IMR-90 (cell line): ENCODE results near the gene NPBWR2. TPM values are rescaled to one million over a fixed set of nuclear protein-coding genes. Genes with fewer than 3 reads are reported as not detected.

Source experiments
- ATAC-seq: fragments of 200-7000 bp; cut with Tn5 transposase; 2 replicates; pipeline ENCODE4 v1.9.1; 2020; ENCODE audit warnings: low read depth, mild to moderate bottlenecking, moderate library complexity
- BruUV-seq: library from RNA; stranded (reverse); fragments of 400-500 nt; replicated peaks from 2 replicates; lab custom pipeline; 2021; lab: Mats Ljungman, UMichigan
- CTCF ChIA-PET: fragments of 300-600 bp; formaldehyde crosslinking; extraction: SDS; loops from one replicate; lab custom pipeline; 2021; ENCODE audit warnings: antibody characterized with exemption; lab: Yijun Ruan, JAX
- POLR2A ChIA-PET: fragments of 300-600 bp; sonication (Branson Sonifier 250); formaldehyde crosslinking; loops from one replicate; lab custom pipeline; 2022; ENCODE audit warnings: antibody characterized with exemption; ENCODE audit not compliant: unreplicated experiment; lab: Charles Lee
- DNase-seq: peaks from one replicate; pipeline ENCODE4 v3.0.0; 2013
- H2AFZ ChIP-seq: replicated peaks from 2 replicates; pipeline ENCODE3; 2013; ENCODE audit warnings: low read length, mild to moderate bottlenecking; ENCODE audit not compliant: poor library complexity
- H2AK5ac ChIP-seq: 2 replicates; pipeline ENCODE4 v1.6.1; 2013; ENCODE audit warnings: low read depth, low read length, inconsistent platforms
- H2AK9ac ChIP-seq: replicated peaks from 2 replicates; pipeline ENCODE3; 2013; ENCODE audit warnings: mild to moderate bottlenecking, low read depth, low read length, moderate library complexity; ENCODE audit not compliant: poor library complexity
- H2BK120ac ChIP-seq: 2 replicates; pipeline ENCODE4 v1.6.1; 2013; ENCODE audit warnings: low read depth, low read length, inconsistent platforms
- H2BK15ac ChIP-seq: 3 replicates; pipeline ENCODE4 v1.6.1; 2013; ENCODE audit warnings: low read depth, low read length, inconsistent platforms
- H2BK20ac ChIP-seq: 2 replicates; pipeline ENCODE4 v1.6.1; 2013; ENCODE audit warnings: low read depth, mild to moderate bottlenecking, inconsistent platforms, low read length, moderate library complexity
- H2BK5ac ChIP-seq: 2 replicates; pipeline ENCODE4 v1.6.1; 2013; ENCODE audit warnings: mild to moderate bottlenecking, low read depth, low read length, inconsistent platforms; ENCODE audit not compliant: poor library complexity, severe bottlenecking
- H3K14ac ChIP-seq: replicated peaks from 2 replicates; pipeline ENCODE4 v1.6.1; 2013; ENCODE audit warnings: low read depth, low read length, inconsistent platforms
- H3K18ac ChIP-seq: 2 replicates; pipeline ENCODE4 v1.6.1; 2013; ENCODE audit warnings: low read depth, low read length, control low read depth
- H3K23ac ChIP-seq: 2 replicates; pipeline ENCODE4 v1.6.1; 2013; ENCODE audit warnings: low read depth, low read length, inconsistent platforms
- H3K27ac ChIP-seq: 2 replicates; pipeline ENCODE4 v1.5.1; 2013; ENCODE audit warnings: mild to moderate bottlenecking, control low read depth, low read length; ENCODE audit not compliant: insufficient read depth
- H3K27me3 ChIP-seq: 2 replicates; pipeline ENCODE4 v1.6.1; 2013; ENCODE audit warnings: low read length; ENCODE audit not compliant: control insufficient read depth, insufficient read depth
- H3K36me3 ChIP-seq: 2 replicates; pipeline ENCODE4 v1.6.1; 2013; ENCODE audit warnings: low read length, mixed read lengths; ENCODE audit not compliant: control insufficient read depth, insufficient read depth
- H3K4ac ChIP-seq: 2 replicates; pipeline ENCODE4 v1.6.1; 2013; ENCODE audit warnings: low read depth, low read length, inconsistent platforms
- H3K4me1 ChIP-seq: 2 replicates; pipeline ENCODE4 v1.6.1; 2013; ENCODE audit warnings: low read length, mixed read lengths; ENCODE audit not compliant: control insufficient read depth, insufficient read depth
- H3K4me2 ChIP-seq: 2 replicates; pipeline ENCODE4 v1.6.1; 2013; ENCODE audit warnings: low read depth, mild to moderate bottlenecking, control low read depth, low read length, moderate library complexity
- H3K4me3 ChIP-seq: 2 replicates; pipeline ENCODE4 v1.5.1; 2013; ENCODE audit warnings: low read depth, mild to moderate bottlenecking, control low read depth, low read length, moderate library complexity; ENCODE audit not compliant: insufficient read depth
- H3K56ac ChIP-seq: 2 replicates; pipeline ENCODE4 v1.6.1; 2013; ENCODE audit warnings: low read length, inconsistent platforms; ENCODE audit not compliant: insufficient read depth; ENCODE audit errors: extremely low read depth
- H3K79me1 ChIP-seq, 2 experiments: 2 replicates each; pipeline ENCODE4 v1.6.1; 2013; ENCODE audit warnings: low read length in 2 of 2, inconsistent platforms in 1 of 2, low read depth in 1 of 2
- H3K9ac ChIP-seq: 2 replicates; pipeline ENCODE4 v1.6.1; 2013; ENCODE audit warnings: low read depth, low read length, control low read depth
- H3K9me1 ChIP-seq: 2 replicates; pipeline ENCODE4 v1.6.1; 2013; ENCODE audit warnings: low read length, inconsistent platforms; ENCODE audit not compliant: insufficient read depth
- H3K9me3 ChIP-seq: 2 replicates; pipeline ENCODE4 v1.6.1; 2013; ENCODE audit warnings: low read length; ENCODE audit not compliant: control insufficient read depth, insufficient read depth
- H4K20me1 ChIP-seq: 2 replicates; pipeline ENCODE4 v1.6.1; 2013; ENCODE audit warnings: low read length, inconsistent platforms; ENCODE audit not compliant: insufficient read depth
- H4K5ac ChIP-seq: 2 replicates; pipeline ENCODE4 v1.6.1; 2013; ENCODE audit warnings: mild to moderate bottlenecking, low read depth, low read length, control low read depth
- H4K8ac ChIP-seq, 2 experiments: 2 replicates each; pipeline ENCODE4 v1.6.1; 2013; ENCODE audit warnings: low read depth in 2 of 2, low read length in 2 of 2, control low read depth in 1 of 2, inconsistent platforms in 1 of 2
- H4K91ac ChIP-seq: 2 replicates; pipeline ENCODE4 v1.6.1; 2013; ENCODE audit warnings: low read depth, low read length, inconsistent platforms; ENCODE audit not compliant: insufficient read depth
- CHD1 ChIP-seq: IDR thresholded peaks from 2 replicates; pipeline ENCODE4 v1.6.1; 2012; ENCODE audit warnings: low read depth, low read length, improper control_type of control experiment
- FOS ChIP-seq: fragments of 150-350 bp; IDR thresholded peaks from 2 replicates; pipeline ENCODE4 v1.6.1; 2016; ENCODE audit warnings: low read depth, low read length
- MAZ ChIP-seq: IDR thresholded peaks from 2 replicates; pipeline ENCODE4 v1.6.1; 2012; ENCODE audit warnings: low read depth, mild to moderate bottlenecking, low read length, improper control_type of control experiment, moderate library complexity, borderline replicate concordance
- POLR2A ChIP-seq: IDR thresholded peaks from 2 replicates; pipeline ENCODE4 v1.6.1; 2012; ENCODE audit warnings: mild to moderate bottlenecking, low read depth, low read length
- RAD21 ChIP-seq: IDR thresholded peaks from 2 replicates; pipeline ENCODE4 v1.6.1; 2012; ENCODE audit warnings: low read length, improper control_type of control experiment
- RFX5 ChIP-seq: IDR thresholded peaks from 2 replicates; pipeline ENCODE4 v1.8.0; 2012; ENCODE audit warnings: low read depth, mild to moderate bottlenecking, low read length, moderate library complexity
- whole genome bisulfite sequencing, 2 experiments: methylation state at CpG; one replicate each; pipeline versions ENCODE4 v1.1.5 to v1.1.7; 2013; ENCODE audit warnings: missing lambda C conversion rate in 2 of 2; ENCODE audit not compliant: insufficient read length in 1 of 2; ENCODE audit errors: extremely low coverage in 2 of 2; 5-methylcytosine and 5-hydroxymethylcytosine counted together
- dilution Hi-C: fragments of 300-500 bp; cut with HindIII; formaldehyde crosslinking; loops from one replicate; pipeline ENCODE4 v1.14.3; 2018; ENCODE audit warnings: low sequenced_read_pairs; ENCODE audit not compliant: unreplicated experiment
- in situ Hi-C: fragments of 300-500 bp; cut with MboI; formaldehyde crosslinking; loops from 3 replicates; pipeline ENCODE4 v1.14.3; 2019; ENCODE audit warnings: low sequenced_read_pairs, inconsistent platforms, mixed read lengths
- intact Hi-C: fragments of 100-400 bp; cut with micrococcal nuclease; formaldehyde crosslinking; loops from 2 replicates; pipeline ENCODE4 v1.10.0; 2022
- polyA plus RNA-seq, 3 experiments: library from polyadenylated mRNA; depleted of rRNA; stranded (reverse); fragments of >200 nt; gene quantifications; 2 replicates each; pipeline ENCODE4 v1.2.3, GENCODE V29; 2012; ENCODE audit warnings: low replicate concordance in 1 of 3
- total RNA-seq: library from RNA; depleted of rRNA; stranded (reverse); fragments of >200 nt; gene quantifications from 2 replicates; pipeline ENCODE4 v1.2.3, GENCODE V29; 2012
- TF ChIP-seq, protein P1 (sequence below): conservative IDR thresholded peaks from 2 replicates; pipeline ENCODE4 v1.5.1; 2012; ENCODE audit warnings: mild to moderate bottlenecking, low read depth, low read length, improper control_type of control experiment
- TF ChIP-seq, protein P2 (sequence below): fragments of 150-350 bp; IDR thresholded peaks from 2 replicates; pipeline ENCODE4 v1.6.1; 2016; ENCODE audit warnings: low read depth, mild to moderate bottlenecking, low read length, moderate library complexity, borderline replicate concordance

The NPBWR2 gene
- total and polyA plus RNA-seq, 2 of the 4 experiments (the other 2 are of a cell fraction), result not detected

DNA sequence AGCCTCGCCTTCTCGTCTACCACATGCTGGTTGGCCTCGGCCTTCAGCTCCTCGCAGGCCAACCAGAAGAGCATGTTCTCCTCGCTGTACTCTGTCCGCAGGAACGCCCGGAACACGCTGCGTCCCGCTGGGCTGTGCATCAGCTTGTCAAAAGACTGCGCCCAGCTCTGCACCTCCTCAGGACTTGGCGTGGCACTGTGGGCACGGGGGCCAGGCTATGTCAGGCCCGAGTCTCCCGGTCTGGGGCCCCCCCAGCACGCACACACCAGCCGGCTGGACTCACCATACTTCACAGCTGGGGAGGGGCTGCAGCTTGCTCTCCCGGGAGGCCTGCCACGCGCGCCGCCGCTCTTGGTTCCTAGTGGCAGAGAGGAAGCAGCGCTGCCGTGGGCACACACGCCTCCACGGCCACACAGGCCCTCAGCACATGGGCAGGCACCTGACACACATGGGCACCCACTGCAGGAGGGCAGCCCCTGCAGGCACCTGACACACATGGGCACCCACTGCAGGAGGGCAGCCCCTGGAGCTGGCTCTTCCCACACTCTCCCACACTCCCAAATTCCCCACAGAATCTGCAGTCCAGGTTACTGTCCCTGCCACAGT, 33.1 kb downstream of the NPBWR2 start:
- no peak overlapping the region for H4K8ac ChIP-seq
- ChIA-PET CTCF (interaction anchor here (0.6 kb wide), 1 partner anchor 64 kb away, joined by 3 read pairs; no protein-coding TSS in a partner anchor), POLR2A (interaction anchor here (0.8 kb wide), 1 partner anchor 11 kb away, joined by 3 read pairs; the partner anchor contains the start of gene TCEA2)
- no peak overlapping the region for H3K18ac ChIP-seq
- peak overlapping the region; percentile 65 for H2AK9ac ChIP-seq
- no peaks in the 10 kb centered on the region for H3K27me3 ChIP-seq
- no peak overlapping the region for H4K91ac ChIP-seq
- H3K4me2 ChIP-seq, result no peak overlapping the region
- peak overlapping the region; percentile 14 for H2AFZ ChIP-seq
- no peaks in the 10 kb centered on the region for H3K9me3 ChIP-seq
- TF ChIP-seq, protein P1, sequence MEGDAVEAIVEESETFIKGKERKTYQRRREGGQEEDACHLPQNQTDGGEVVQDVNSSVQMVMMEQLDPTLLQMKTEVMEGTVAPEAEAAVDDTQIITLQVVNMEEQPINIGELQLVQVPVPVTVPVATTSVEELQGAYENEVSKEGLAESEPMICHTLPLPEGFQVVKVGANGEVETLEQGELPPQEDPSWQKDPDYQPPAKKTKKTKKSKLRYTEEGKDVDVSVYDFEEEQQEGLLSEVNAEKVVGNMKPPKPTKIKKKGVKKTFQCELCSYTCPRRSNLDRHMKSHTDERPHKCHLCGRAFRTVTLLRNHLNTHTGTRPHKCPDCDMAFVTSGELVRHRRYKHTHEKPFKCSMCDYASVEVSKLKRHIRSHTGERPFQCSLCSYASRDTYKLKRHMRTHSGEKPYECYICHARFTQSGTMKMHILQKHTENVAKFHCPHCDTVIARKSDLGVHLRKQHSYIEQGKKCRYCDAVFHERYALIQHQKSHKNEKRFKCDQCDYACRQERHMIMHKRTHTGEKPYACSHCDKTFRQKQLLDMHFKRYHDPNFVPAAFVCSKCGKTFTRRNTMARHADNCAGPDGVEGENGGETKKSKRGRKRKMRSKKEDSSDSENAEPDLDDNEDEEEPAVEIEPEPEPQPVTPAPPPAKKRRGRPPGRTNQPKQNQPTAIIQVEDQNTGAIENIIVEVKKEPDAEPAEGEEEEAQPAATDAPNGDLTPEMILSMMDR, result no peak
- no peak for TF ChIP-seq FOS
- TF ChIP-seq RFX5, result no peak
- TF ChIP-seq CHD1, result no peak
- TF ChIP-seq RAD21, result no peak
- TF ChIP-seq MAZ, result no peak
- no peak for TF ChIP-seq POLR2A
- TF ChIP-seq, protein P2, sequence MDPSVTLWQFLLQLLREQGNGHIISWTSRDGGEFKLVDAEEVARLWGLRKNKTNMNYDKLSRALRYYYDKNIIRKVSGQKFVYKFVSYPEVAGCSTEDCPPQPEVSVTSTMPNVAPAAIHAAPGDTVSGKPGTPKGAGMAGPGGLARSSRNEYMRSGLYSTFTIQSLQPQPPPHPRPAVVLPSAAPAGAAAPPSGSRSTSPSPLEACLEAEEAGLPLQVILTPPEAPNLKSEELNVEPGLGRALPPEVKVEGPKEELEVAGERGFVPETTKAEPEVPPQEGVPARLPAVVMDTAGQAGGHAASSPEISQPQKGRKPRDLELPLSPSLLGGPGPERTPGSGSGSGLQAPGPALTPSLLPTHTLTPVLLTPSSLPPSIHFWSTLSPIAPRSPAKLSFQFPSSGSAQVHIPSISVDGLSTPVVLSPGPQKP, result no peak
- H3K56ac ChIP-seq, result no peak overlapping the region
- H3K79me1 ChIP-seq, result peaks cover 6 to 8% of the 10 kb centered on the region in 2 experiments; a peak in 3 of 4 replicates
- no peak overlapping the region for H3K4me3 ChIP-seq
- H3K23ac ChIP-seq, result no peak overlapping the region
- BruUV-seq, result no TSS peak
- no peak overlapping the region for H2BK5ac ChIP-seq
- H2BK15ac ChIP-seq, result no peak overlapping the region
- H2AK5ac ChIP-seq, result no peak overlapping the region
- no peak overlapping the region for H4K5ac ChIP-seq
- intact Hi-C loops, result no loop called here
- no peak overlapping the region for H3K27ac ChIP-seq
- no peaks in the 10 kb centered on the region for H3K9me1 ChIP-seq
- WGBS, 2 experiments, result 90% methylated on average over 17 of the region's 28 CpGs; no CpG with 5 or more reads in 1 of the 2 experiments
- no peak for ATAC-seq
- dilution Hi-C loops, result no loop called here
- H3K4ac ChIP-seq, result no peak overlapping the region
- in situ Hi-C loops, result no loop called here
- peaks cover 11% of the 10 kb centered on the region for H3K4me1 ChIP-seq
- peaks cover 26% of the 10 kb centered on the region; the same call in 1 of the 2 replicates for H3K36me3 ChIP-seq
- no peak overlapping the region for H3K9ac ChIP-seq
- no peak overlapping the region for H3K14ac ChIP-seq
- H4K20me1 ChIP-seq, result no peaks in the 10 kb centered on the region; the same call in none of the 2 replicates
- no peak overlapping the region for H2BK20ac ChIP-seq
- DNase-seq, result no peak
- no peak overlapping the region for H2BK120ac ChIP-seq
